H1 (cell line): ENCODE data around the gene SLC2A1. TPM values are rescaled to one million over a fixed set of nuclear protein-coding genes. Genes with fewer than 3 reads are reported as not detected.

Source experiments
- E2F6 ChIP-seq: IDR thresholded peaks from 2 replicates; pipeline ENCODE4 v1.6.1; 2012; ENCODE audit warnings: inconsistent platforms
- JUND ChIP-seq: IDR thresholded peaks from 2 replicates; pipeline ENCODE4 v1.6.1; 2011; ENCODE audit warnings: mild to moderate bottlenecking, improper control_type of control experiment, low read length
- KDM1A ChIP-seq: fragments of 200-600, 300-600 bp; sonication (generic); IDR thresholded peaks from 2 replicates; pipeline ENCODE4 v1.7.1; 2016; ENCODE audit warnings: mild to moderate bottlenecking, low read length, borderline replicate concordance
- KDM4A ChIP-seq: IDR thresholded peaks from one replicate; pipeline ENCODE4 v1.7.1; 2012; ENCODE audit warnings: low read depth, mild to moderate bottlenecking, moderate library complexity, low read length, inconsistent platforms; ENCODE audit not compliant: severe bottlenecking
- PHF8 ChIP-seq: fragments of 200-600 bp; sonication (generic); conservative IDR thresholded peaks from 2 replicates; pipeline ENCODE4 v1.7.1; 2012; ENCODE audit warnings: low read depth, mild to moderate bottlenecking, inconsistent platforms, low read length, moderate library complexity
- POU5F1 ChIP-seq: IDR thresholded peaks from 2 replicates; pipeline ENCODE4 v1.6.1; 2011; ENCODE audit warnings: low read depth, mild to moderate bottlenecking, low read length, moderate library complexity
- SIN3A ChIP-seq, 2 experiments: IDR thresholded peaks in 1 of 2; conservative IDR thresholded peaks in 1 of 2; 2 replicates each; pipeline ENCODE4 v1.6.1; 2011 to 2012; ENCODE audit warnings: low read length in 2 of 2, improper control_type of control experiment in 1 of 2, low read depth in 1 of 2, mild to moderate bottlenecking in 1 of 2
- SRF ChIP-seq: IDR thresholded peaks from 2 replicates; pipeline ENCODE4 v1.6.1; 2011; ENCODE audit warnings: mild to moderate bottlenecking, low read depth, low read length, moderate library complexity
- TEAD4 ChIP-seq: IDR thresholded peaks from 2 replicates; pipeline ENCODE4 v1.6.1; 2012; ENCODE audit warnings: low read depth, low read length, inconsistent platforms, mixed read lengths
- polyA plus RNA-seq, 7 experiments: library from polyadenylated mRNA; depleted of rRNA in 3 of 7; stranded (reverse) in 5 of 7; unstranded in 2 of 7; fragments of >200 nt in 5 of 7; fragments of 200-250 nt in 2 of 7; gene quantifications; 1 replicate in 5 of 7; 2 replicates in 1 of 7; 4 replicates in 1 of 7; pipeline versions ENCODE4 v1.2.1 to v1.2.3, GENCODE V29; 2011 to 2013; ENCODE audit warnings: missing spikeins in 2 of 7, mixed read lengths in 2 of 7
- total RNA-seq: library from RNA; stranded (reverse); fragmentation: NEBNext Ultra II Directional; extraction: Animal tissue kit (Norgen Biotek cat#: 25700); gene quantifications from 2 replicates; pipeline ENCODE4 v1.2.1, GENCODE V29; 2021

SLC2A1 gene
- total and polyA plus RNA-seq, 2 of the 8 experiments (the other 6 are each of a cell fraction or from before 2014, with no cell fraction given): 230 to 308 TPM

- TF ChIP-seq KDM1A (no peak), JUND (no peak), PHF8 (no peak), POU5F1 (no peak), KDM4A (no peak), SIN3A (conservative IDR thresholded peaks at IDR 0.05 in 1 of 2, IDR thresholded peaks at IDR 0.05 in 1 of 2; ENCODE audit: low read depth in 1 of 2, low read length in 2 of 2) (no peak), SRF (no peak), E2F6 (no peak), TEAD4 (no peak)
Measured at GRCh38 chr1:42981255-42981805, 22.7 kb upstream of the SLC2A1 start (continued).
